ENCODE results near the gene VARS2.

GRCh38 chr6:30902709-30903108 lies 11.3 kb upstream of the VARS2 start:
- no peak for TF ChIP-seq RXRA (IDR thresholded peaks at IDR 0.05)
- no peak for TF ChIP-seq CTCF (IDR thresholded peaks at IDR 0.05; ENCODE audit: low read depth, low read length, missing input control)
- TF ChIP-seq, protein P1, sequence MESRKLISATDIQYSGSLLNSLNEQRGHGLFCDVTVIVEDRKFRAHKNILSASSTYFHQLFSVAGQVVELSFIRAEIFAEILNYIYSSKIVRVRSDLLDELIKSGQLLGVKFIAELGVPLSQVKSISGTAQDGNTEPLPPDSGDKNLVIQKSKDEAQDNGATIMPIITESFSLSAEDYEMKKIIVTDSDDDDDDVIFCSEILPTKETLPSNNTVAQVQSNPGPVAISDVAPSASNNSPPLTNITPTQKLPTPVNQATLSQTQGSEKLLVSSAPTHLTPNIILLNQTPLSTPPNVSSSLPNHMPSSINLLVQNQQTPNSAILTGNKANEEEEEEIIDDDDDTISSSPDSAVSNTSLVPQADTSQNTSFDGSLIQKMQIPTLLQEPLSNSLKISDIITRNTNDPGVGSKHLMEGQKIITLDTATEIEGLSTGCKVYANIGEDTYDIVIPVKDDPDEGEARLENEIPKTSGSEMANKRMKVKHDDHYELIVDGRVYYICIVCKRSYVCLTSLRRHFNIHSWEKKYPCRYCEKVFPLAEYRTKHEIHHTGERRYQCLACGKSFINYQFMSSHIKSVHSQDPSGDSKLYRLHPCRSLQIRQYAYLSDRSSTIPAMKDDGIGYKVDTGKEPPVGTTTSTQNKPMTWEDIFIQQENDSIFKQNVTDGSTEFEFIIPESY (IDR thresholded peaks at IDR 0.05): no peak
- TF ChIP-seq RAD21 (IDR thresholded peaks at IDR 0.05): no peak
- TF ChIP-seq JUND (IDR thresholded peaks at IDR 0.05): no peak
- no peak for TF ChIP-seq YY1 (IDR thresholded peaks at IDR 0.05)
